ENCODE results near the gene MBNL2.
"Not testable (repeated sequence)": the region's sequence is repeated elsewhere in the genome, so short reads cannot be mapped to it uniquely, and the experiment has no call there.

The MBNL2 gene

GRCh38 chr13:97332742-97333141 is 110.6 kb downstream of the MBNL2 start:
- DNase-seq = no peak

GRCh38 chr13:97333983-97334382 is 111.8 kb downstream of the MBNL2 start:
- no peak for DNase-seq

- no peak for DNase-seq
These were observed 112.6 kb downstream of the MBNL2 start for GRCh38 chr13:97334690-97335089.

- DNase-seq = no peak
These were observed 113.5 kb downstream of the MBNL2 start for GRCh38 chr13:97335488-97336134.

GRCh38 chr13:97337985-97338499 is 115.9 kb downstream of the MBNL2 start:
- no peak for DNase-seq

- no peak for DNase-seq
These were observed 116.4 kb downstream of the MBNL2 start for GRCh38 chr13:97338571-97338970.

GRCh38 chr13:97339019-97339987 is 117.2 kb downstream of the MBNL2 start:
- DNase-seq = no peak

- no peak for DNase-seq
These were observed 118.0 kb downstream of the MBNL2 start for GRCh38 chr13:97339988-97340749.

GRCh38 chr13:97341135-97341534 is 119.0 kb downstream of the MBNL2 start:
- no peak for DNase-seq

GRCh38 chr13:97342136-97342535 is 120.0 kb downstream of the MBNL2 start:
- no peak for DNase-seq

GRCh38 chr13:97342936-97343335 is 120.8 kb downstream of the MBNL2 start:
- no peak for DNase-seq

GRCh38 chr13:97344265-97345175 is 122.4 kb downstream of the MBNL2 start:
- peak; percentile 58 to 70 for DNase-seq

GRCh38 chr13:97346097-97346496 is 124.0 kb downstream of the MBNL2 start:
- no peak for DNase-seq

- no peak for DNase-seq
These were observed 124.6 kb downstream of the MBNL2 start for GRCh38 chr13:97346561-97347254.

GRCh38 chr13:97347255-97347932 is 125.3 kb downstream of the MBNL2 start:
- DNase-seq = no peak

- DNase-seq = no peak
These were observed 126.5 kb downstream of the MBNL2 start for GRCh38 chr13:97348569-97349100.

GRCh38 chr13:97352012-97352411 is 129.9 kb downstream of the MBNL2 start:
- not testable (repeated sequence) for DNase-seq

GRCh38 chr13:97352815-97353214 is 130.7 kb downstream of the MBNL2 start:
- no peak for DNase-seq

- DNase-seq = no peak
These were observed 132.0 kb downstream of the MBNL2 start for GRCh38 chr13:97353927-97354675.

GRCh38 chr13:97354808-97355207 is 132.7 kb downstream of the MBNL2 start:
- no peak for DNase-seq

All from activated CD4-positive, alpha-beta T cell treated with anti-CD3 and anti-CD28 coated beads, Interleukin-2, amount 50 U/mL, for 48 hours (primary cell).